HG02852 (cell line): ENCODE results near the gene RNF4.

ENCODE experiments used
- ATAC-seq: cut with Tn5 transposase; IDR thresholded peaks from one replicate; pipeline ENCODE4 v1.9.1; 2021; ENCODE audit warnings: mild to moderate bottlenecking, moderate library complexity; ENCODE audit not compliant: unreplicated experiment

RNF4 gene

DNA sequence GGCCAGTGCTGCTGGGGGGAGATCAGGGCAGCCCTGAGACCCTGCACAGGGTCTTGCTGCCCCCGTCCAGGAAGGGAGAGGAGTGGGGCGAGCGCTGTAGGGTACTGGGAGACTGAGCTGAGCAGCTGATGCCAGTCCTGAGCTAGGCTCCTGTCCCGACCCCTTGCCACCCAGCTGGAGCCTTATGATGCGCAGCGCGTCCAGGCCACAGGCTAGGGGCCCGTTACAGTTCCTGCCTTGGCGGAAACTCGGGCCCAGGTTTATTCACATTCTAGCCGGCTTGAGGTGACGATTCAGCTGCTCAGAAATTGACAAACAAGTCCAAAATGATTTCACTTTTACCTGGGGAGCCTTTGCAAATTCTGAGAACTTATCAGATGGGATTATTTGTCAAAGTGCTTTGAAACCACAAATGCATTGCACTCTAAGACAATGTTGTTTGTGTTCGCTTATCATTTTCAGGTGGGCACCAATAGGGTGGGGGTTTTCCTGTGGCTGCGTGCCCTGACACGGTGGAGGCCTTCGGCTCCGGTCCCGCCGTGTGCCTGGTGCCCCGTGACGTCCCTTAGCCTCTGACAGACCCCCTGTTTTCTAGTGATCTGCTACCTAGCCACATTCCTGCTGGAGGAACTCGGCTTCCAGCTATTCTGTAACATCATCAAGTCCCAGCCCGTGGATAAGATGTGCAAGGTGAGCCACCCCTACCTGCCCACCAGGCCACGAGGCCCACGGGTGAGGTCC is 31.3 kb upstream of the RNF4 start:
- no peak for ATAC-seq

DNA sequence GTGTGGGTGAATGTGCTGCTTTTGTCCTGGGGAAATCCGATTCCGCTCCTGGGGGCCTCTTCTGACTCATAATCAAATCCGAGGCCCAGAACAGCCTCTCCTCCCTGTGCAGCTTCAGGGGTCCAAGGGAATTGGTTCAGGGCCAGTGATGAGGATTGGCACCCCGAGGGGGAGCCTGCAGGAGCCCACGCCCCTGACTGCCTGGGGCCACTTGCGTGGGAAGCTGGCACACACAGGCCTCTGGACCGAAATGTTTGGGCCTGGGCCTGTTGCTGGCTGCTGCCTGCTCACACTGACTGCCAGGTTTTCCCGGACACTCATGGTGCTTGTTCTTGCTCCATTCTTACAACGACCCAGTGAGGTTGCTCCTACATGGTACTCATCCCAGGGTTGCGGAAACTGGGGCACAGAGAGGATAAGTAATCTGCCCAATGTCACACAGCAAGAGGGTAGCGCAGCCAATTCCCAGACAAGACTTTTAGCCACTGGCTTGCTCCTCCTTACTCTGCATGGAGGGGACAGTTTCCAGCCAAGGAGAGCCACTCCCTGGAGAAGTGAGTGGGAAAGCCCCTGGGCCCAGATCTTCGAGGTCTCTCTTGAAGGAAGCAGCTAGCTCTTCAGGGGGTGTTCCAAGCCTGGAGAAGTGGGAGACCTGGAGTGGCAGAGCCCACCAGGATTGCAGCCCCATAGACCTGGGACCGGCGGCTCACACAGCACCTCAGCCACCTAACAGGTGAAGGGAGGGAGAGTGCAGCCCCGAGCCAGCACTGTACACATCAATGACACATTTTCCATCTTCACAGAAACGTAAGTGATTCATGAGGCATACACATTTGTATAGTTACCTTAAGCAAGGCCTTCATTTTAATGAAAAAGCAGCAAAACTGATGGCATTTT is 29.8 kb upstream of the RNF4 start:
- ATAC-seq = no peak

DNA sequence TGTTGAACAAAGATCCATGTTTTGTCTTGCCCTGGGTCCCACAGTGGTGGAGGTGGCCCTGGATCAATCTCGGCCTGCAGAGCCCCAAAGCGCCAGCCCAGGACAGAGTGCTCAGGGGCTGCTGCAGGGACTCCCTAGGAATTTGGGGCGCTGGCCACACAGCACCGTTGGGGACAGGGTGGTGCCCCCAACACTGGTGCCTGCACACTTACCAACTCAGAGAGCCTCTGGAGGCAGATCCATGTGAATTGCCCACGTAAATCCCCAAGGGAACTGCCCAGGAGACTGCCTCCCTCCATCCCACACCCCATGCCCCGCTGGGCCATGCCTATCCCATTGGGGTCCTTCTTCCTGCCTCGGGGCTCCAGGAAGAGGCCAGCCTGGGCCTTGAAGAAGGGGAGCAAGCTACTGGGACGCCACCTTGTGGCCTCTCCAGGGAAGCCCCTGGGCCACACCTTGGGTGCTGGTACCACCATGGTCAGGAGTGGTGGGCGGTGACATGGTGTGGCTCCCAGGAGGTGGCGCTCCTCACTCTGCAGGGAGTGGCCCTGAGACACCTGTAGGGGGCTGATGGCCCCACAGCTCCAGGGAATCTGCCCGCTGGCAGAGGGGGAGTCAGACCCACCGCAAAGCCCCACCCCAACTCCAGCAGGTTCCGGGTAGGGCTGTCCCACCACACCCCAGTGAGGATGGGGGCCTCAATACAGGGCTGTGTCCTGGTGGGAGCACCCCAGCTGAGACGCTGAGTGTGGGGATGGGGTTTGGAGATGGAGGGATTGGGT is 27.3 kb upstream of the RNF4 start:
- ATAC-seq = peak; percentile 74

DNA sequence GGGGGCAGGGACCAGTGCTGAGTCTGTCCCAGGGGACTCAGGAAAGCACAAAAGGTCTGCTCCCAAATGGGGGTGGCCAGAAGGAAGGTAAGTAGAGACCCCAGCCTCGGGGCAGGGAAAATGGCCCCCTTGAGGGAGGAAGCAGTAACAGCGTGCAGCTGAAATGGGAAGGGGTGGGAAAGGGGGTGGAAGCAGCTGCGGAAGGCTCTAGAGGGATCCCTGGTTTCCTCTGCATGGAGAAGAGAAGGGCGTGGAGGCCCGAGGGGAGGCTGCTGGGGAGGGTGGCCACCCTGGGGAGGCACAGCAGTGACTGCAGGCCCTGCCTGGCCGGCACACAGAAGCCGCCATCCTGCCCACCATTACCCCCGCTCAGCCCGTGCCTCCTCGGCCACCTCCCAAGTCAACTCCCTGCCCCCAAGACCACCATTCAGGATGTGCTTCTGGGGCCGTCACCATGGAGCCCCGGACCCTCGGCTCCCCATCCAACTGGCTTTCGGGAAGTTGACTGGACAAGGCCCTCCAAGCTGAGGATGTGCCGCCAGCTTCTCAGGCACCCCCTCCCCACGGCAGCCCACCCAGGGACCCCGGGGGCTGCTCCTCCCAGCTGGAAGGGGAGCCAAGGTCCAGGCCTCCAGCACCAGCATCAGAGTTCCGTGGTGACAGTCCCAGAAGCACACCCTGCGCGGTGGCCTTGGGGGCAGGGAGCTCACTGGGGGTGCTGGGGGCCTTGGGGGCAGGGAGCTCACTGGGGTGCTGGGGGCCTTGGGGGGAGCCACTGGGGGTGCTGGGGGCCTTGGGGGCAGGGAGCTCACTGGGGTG is 26.5 kb upstream of the RNF4 start:
- ATAC-seq = no peak

DNA sequence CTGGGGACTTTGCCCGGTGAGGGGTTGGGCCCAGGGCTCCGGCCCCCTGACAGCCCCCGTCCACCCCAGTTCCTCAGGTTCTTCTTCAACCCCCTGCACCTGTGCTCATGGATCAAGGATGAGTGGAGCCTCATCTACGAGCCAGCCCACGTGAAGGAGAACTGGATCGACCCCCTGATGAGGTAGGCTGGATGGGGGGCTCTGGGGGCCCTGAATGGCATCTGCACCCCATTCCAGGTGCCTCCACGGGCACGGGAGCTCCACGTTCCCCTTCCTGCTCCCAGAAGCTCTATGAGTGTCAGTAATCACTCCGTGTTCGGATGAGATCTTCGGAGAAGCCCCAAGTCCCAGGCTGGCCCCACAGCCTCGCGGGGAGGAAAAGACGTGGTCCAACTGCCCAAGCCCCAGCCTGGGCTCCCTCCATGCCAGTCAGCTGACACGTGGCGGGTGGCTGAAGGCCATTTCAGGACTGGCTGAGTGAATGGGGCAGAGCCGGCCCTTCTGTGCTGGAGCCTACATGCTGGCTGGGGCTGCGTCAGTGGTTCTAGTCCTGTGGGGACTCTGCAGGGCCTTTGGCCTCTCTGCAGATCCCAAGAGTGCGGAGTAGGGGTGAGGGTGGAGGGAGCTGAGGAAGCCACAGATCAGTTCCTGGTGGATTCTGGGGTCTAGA is 25.7 kb upstream of the RNF4 start:
- no peak for ATAC-seq

DNA sequence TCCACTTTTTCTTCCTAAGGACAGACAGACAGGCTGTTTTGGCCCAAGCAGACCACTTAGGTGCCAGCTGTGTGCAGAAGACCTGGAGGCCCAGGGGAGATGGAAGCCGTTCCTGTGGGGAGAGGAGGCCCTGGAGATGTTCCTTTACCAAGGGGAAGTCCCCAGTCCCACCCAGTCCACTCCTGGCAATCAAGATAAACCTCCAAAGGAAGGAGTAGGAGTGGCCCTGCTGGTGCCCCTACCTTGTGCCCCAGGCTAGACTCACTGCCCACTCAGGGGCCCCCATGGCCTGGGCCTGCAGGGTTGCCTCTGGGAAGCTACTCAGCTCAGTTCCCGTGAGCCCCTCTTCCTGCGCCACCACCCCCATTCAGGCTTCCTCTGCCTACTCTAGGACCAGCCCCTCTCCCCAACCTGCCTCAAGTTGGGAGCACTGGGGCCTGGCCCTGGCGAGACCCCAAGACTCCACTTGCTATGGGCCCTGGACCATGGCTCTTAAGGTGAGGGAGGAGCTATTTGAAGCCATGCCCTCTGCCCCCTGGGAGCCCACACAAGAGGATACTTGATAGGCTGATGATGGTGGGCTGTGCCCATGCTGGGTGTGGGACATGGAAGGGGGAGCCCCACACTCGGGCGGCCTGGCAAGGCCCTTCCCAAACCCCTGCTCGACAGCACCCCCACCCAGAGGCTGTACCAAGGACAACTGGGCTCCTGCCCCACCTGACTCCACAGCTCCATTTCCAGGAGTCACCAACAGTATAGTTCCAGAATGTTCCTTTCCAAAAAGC is 24.8 kb upstream of the RNF4 start:
- ATAC-seq = no peak

DNA sequence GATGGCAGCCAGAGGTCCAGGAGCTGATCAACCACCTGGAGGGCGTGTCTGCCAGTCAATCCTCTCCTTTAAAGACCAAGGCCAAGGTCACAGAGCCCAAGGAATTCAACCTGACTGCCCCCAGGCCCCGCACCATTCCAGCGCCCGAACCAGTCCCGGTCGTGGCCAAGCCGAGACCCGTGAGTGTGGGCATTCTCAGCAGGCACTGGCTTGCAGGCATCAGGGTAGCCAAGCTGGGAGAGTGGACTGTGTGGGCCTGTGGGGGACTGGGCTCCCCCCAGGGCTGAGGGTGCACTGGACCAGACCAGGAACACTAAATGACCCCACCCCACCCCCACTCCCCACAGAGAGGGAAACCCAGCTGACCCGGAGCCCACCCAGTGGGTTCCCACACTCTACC is 23.8 kb upstream of the RNF4 start:
- ATAC-seq = no peak

DNA sequence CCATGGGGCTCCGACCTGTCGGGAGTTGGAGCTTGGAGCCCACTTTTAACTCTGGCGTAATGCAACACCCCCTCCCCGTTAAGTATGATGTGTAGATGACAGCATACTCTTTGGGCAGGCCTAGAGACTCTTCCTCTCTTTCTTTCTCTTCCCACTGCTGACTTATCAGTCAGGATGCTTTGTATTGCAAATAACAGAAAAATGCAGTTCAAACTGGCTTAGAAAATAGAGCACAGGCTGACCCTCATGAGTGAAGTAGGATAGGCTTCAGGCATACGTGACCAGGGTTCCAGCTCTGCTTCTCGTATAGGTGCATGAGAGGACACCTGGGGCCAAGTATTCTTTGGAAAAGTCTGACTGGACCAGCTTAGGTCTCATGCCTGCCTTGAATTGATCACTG is 23.3 kb upstream of the RNF4 start:
- no peak for ATAC-seq

DNA sequence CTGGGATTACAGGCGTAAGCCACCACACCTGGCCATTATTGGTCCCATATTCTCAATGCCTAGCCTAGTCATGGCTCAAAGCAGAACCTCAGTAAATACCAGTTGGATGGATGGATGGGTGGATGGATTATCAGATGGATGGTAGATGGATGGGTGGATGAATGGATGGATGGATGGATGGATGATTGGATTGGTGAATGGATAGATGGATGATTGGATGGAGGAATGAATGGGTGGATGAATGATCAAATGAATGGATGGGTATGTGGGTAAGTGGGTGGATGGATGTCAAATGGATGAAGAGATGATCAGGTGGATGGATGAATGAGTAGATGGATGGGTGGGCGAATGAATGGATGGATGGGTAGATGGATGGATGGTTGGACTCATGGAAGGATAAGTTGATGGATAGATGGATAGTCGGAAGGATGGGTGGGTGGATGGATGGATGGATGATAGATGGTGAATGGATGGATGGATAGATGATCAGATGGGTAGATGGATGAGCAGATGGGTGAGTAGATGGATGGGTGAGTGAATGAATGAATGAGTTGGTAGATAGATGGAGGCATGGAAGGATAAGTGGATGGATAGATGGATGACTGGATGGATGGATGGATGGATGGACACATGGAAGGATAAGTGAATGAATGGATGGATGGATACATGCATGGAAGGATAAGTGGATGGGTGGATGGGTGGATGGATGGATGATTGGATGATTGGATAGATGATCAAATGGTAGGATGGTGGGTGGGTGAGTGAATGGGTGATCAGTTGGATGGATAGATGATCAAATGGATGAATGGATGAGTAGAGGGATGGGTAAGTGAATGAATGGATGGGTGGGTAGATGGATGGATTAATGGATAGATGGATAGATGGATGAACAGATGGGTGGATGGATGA is 22.0 kb upstream of the RNF4 start:
- ATAC-seq = no peak

DNA sequence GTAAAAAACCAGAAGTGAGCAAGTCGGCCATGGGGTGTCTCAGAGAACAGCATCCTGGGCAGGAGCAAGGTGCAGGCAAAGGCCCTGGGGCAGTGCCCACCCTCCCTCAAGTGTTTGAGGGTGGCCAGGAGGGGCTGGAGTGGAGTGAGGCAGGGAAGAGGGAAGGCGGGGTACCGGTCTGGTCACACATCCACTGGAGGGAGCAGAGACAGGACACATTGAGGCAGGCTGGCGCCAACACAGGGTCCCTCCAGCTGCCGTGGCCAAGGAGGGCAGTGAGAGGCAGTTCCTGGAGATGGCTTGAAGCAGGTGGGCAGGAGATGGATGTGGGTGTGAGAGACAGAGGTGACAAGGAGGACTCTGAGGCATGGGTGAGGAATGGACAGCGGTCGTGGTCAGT is 20.3 kb upstream of the RNF4 start:
- ATAC-seq = no peak

DNA sequence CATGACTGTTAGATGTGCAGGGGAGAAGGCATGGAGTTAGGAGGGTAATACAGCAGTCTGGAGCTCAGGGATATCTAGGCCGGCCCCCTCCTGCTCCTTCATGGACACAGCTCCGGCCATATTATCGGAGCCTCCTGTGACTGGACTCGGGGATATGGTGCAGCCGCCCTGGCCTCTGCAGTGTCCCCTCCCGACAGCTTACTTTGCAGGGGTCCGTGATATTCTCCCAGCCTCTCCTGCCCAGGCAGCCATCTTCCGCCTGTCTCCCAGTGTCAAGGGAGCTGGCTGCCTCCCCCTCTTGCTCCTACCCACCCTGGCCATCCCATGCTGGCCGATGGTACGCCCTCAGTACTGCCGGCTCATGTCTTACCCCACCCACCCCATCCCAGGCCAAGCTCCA is 19.9 kb upstream of the RNF4 start:
- no peak for ATAC-seq

DNA sequence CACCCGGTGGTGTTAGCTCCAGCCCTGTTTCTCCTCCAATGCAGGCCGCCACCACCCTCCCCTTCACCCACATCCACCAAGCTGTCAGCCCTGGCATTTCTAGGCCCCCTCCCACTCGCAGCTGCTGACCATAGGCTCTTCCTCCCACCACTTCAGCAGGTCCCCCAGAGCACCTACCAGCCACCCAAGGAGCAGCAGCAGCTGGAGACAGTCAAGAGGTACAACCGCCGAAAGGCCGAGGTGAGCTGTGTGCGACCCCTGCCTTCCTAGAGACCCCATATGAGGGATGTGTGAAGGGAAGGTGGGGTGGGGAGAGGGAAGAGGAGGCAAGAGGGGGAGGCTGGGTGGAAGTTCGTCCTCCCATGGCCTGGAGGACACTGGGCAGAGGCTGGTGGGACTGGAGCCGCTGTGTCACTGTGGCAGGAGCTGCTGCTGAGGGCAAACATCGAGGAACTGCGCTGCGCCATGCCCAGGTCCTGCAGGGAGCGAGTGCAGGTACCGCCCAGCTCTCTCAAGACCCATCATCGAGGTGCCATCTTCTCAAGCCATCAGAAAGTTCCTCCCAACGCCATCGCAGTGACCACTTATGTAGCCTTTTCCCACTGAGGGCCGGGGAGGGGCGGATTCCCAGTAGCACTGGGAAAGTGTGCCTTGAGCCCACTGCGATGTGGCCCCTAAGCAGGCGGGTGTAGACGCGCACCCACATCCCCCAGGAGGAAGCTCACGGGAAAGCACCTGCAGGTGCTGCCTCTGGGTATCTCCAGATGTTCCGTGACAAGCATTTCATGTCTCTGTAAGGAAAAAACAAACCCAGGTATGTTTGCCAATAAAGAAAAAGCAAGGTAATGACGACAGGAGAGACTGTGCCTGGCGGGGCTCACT is 19.2 kb upstream of the RNF4 start:
- ATAC-seq = no peak

DNA sequence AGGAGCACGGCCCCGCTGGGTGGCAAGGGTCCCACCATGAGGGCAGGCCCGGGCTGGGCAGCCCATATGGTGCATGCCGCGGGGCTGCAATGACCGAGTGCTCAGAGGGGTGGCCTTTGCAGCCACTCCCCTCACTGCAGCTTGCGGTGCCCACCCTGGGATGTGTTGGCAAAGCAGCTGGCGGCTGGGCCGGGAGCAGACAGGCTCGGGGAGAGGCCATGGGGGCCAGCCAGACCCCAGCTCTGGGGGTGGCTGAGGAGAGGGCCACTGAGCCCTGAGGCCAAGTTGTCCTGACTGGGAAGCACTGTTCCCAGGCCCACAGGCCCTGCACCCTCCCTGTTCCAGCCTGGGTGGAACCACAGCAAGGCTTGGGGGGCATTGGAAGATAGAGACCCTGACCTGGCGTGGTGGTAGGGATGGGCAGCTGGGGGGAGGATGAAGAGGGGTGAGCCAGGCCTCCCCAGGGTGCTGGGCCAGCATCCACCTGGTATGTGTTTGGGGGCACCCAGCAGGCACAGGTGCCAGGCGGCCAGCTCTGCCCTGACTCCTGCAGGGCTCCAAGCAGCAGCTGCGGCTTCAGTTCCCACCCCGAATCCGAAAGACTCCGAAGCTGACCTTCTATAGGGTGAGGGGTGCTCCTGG is 18.4 kb upstream of the RNF4 start:
- no peak for ATAC-seq

DNA sequence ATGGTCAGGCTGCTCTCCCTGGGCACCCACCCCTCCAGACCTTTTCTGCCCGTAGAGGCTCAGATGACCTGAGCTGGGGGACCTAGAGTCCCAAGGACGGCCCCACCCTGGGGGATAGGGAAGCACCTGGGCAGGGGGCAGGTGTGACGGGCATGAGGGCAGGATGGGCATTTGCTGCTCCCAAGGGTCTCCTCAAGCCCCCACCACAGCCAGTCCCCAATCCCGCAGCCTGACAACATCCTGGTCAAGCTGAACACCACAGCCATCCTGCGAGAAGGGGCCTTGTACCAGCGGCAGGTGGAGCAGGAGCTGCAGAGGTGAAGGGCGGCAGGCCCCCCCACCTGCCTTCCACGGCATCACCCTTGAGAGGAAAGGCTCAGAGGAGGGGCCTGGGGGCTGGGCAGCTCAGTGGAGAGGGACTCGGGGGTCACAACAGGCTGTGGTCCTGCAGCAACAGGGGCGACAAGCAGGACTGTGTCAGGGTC is 17.8 kb upstream of the RNF4 start:
- ATAC-seq = no peak

DNA sequence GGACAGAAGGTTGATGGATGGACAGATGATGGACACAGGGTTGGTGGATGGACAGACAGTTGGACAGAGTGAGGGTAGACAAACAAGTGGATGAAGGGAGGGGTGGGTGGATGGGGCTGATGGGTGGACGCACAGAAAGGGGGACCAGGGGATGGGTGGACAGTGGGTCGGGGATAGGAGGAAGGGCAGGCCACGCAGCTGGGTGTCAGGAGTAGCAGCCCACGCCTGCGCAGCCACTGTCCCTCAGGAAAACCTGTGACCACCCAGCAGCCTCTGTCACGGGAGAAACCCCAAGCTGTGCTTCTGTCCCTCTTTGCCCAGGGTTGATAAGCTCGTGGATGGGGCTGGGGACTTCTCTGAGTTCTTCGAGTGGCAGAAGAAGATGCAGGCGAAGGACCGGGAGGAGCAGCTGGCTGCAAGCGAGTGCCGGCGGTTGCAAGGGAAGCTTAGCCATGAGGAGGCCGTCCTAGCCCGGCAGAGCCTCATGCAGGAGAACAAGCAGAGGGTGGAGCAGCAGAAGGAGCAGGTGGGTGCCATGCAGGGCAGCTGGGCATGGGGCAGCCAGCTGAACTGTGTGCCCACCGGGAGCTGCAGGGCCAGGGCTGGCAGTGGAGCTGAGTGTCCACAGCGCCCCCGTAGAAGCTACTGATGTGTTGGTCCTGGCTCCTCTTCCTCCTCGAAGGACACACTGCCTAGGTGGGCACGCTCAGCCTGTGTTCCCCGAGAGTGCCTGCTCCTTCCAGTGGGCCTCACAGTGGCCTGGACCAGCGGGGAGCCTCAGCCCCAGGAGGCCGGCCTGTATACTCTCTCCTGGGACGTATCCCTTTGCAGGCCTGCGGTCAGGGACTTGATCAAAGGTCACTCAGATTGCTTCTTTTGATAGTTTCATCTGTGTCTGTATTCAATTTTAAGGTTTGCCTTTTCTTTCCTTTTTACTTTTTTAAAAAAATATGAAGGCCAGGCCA is 16.8 kb upstream of the RNF4 start:
- no peak for ATAC-seq
